ENCODE measurements around the gene INO80. TPM values are rescaled to one million over a fixed set of nuclear protein-coding genes. Genes with fewer than 3 reads are reported as not detected.
A peak's percentile ranks its signal among the peaks of the same experiment; 100 is the strongest.

Gene INO80
- total and polyA plus RNA-seq, 2 donors (not counting 1 experiment from before 2014, with no cell fraction given): 5.7 to 34.0 TPM

DNA sequence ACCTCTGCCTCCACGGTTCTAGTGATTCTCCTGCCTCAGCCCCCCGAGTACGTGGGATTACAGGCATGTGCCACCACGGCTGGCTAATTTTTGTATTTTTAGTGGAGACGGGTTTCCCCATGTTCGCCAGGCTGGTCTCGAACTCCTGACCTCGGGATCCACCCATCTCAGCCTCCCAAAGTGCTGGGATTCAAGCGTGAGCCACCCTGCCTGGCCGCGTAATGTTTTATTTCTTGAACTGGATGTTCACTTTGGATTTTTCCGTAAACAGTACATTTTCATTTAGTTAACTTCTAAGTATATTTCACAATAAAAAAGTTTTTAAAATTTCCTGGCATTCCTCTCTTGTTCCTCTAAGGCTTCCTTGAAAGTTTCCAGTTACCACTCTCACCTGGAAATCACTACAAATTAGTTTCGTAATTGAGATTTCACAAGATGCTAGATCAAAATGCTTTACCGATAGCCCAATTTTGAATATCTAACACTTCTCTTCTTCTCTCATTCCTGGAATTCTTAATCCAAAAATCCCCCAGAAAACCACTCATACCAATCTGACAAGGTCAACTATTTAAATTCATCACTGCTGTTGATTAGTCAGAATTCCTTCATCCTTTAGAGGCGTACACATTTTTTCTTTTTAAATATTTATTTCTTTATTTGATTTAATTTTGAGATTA is 44.7 kb upstream of the INO80 start:
- H3K4me2 ChIP-seq (ENCODE audit: extremely low read depth, insufficient read depth, low read length): peak overlapping the region; percentile 25
- no peak overlapping the region for H3K9ac ChIP-seq (ENCODE audit: insufficient read depth, low read length)
- H3K4me1 ChIP-seq (ENCODE audit: control insufficient read depth, extremely low read depth, insufficient read depth, low read length): peaks cover 4% of the 10 kb centered on the region
- H3K79me2 ChIP-seq (ENCODE audit: control insufficient read depth, insufficient read depth, low read length): no peaks in the 10 kb centered on the region
- H3K4me3 ChIP-seq (replicated peaks in 1 of 4; ENCODE audit: control extremely low read depth in 1 of 4, insufficient read depth in 1 of 4, low read depth in 3 of 4, low read length in 4 of 4): no peak overlapping the region
- no peaks in the 10 kb centered on the region for H3K27me3 ChIP-seq (ENCODE audit: control insufficient read depth, insufficient read depth, low read length)
- TF ChIP-seq EZH2 (IDR thresholded peaks at IDR 0.05; ENCODE audit: low read length, missing control alignments): no peak
- TF ChIP-seq, protein P1, sequence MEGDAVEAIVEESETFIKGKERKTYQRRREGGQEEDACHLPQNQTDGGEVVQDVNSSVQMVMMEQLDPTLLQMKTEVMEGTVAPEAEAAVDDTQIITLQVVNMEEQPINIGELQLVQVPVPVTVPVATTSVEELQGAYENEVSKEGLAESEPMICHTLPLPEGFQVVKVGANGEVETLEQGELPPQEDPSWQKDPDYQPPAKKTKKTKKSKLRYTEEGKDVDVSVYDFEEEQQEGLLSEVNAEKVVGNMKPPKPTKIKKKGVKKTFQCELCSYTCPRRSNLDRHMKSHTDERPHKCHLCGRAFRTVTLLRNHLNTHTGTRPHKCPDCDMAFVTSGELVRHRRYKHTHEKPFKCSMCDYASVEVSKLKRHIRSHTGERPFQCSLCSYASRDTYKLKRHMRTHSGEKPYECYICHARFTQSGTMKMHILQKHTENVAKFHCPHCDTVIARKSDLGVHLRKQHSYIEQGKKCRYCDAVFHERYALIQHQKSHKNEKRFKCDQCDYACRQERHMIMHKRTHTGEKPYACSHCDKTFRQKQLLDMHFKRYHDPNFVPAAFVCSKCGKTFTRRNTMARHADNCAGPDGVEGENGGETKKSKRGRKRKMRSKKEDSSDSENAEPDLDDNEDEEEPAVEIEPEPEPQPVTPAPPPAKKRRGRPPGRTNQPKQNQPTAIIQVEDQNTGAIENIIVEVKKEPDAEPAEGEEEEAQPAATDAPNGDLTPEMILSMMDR (conservative IDR thresholded peaks at IDR 0.05 in 1 of 2, IDR thresholded peaks at IDR 0.05 in 1 of 2; ENCODE audit: low read depth in 1 of 2, low read length in 2 of 2): no peak
- H3K36me3 ChIP-seq (ENCODE audit: control insufficient read depth, insufficient read depth, low read length): no peaks in the 10 kb centered on the region
- no peaks in the 10 kb centered on the region for H3K9me3 ChIP-seq (ENCODE audit: control insufficient read depth, insufficient read depth, low read depth, low read length)
- no peak overlapping the region for H2AFZ ChIP-seq (ENCODE audit: low read length)
- H4K20me1 ChIP-seq (ENCODE audit: control insufficient read depth, extremely low read depth, insufficient read depth, low read length): no peaks in the 10 kb centered on the region
- DNase-seq (ENCODE audit: low read depth in 2 of 2): peak in 1 of 2 donors; percentile 72
- peak overlapping the region; percentile 9 for H3K27ac ChIP-seq (ENCODE audit: insufficient read depth, low read length)

DNA sequence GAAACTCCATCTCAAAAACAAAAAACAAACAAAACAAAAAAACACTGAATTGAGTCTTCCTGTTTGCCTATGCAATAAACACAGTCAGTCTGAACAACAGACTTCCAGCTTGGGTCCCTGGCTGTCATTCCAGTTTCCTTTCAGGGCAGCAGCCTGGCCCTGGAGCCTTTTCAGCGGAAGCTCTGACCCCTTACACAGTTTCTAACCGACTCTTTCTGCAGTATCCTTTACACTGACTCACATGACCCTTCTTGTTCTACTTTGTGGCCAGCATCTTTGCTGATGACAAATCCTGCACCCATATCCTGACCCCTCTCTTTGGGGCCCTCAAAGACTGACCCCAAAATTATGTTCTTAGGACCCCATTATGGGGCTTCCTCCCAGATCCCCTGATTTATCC is 38.3 kb upstream of the INO80 start:
- Histone ChIP-seq H3K4me2 (ENCODE audit: extremely low read depth, insufficient read depth, low read length) (no peak overlapping the region), H3K27me3 (ENCODE audit: control insufficient read depth, insufficient read depth, low read length) (no peaks in the 10 kb centered on the region), H3K9me3 (ENCODE audit: control insufficient read depth, insufficient read depth, low read depth, low read length) (no peaks in the 10 kb centered on the region), H3K79me2 (ENCODE audit: control insufficient read depth, insufficient read depth, low read length) (no peaks in the 10 kb centered on the region), H3K4me3 (replicated peaks in 1 of 4; ENCODE audit: control extremely low read depth in 1 of 4, insufficient read depth in 1 of 4, low read depth in 3 of 4, low read length in 4 of 4) (no peak overlapping the region), H4K20me1 (ENCODE audit: control insufficient read depth, extremely low read depth, insufficient read depth, low read length) (no peaks in the 10 kb centered on the region), H2AFZ (ENCODE audit: low read length) (peak overlapping the region; percentile 7), H3K4me1 (ENCODE audit: control insufficient read depth, extremely low read depth, insufficient read depth, low read length) (peaks cover 8% of the 10 kb centered on the region), H3K36me3 (ENCODE audit: control insufficient read depth, insufficient read depth, low read length) (no peaks in the 10 kb centered on the region), H3K9ac (ENCODE audit: insufficient read depth, low read length) (no peak overlapping the region), H3K27ac (ENCODE audit: insufficient read depth, low read length) (no peak overlapping the region)
- TF ChIP-seq, protein P1 (conservative IDR thresholded peaks at IDR 0.05 in 1 of 2, IDR thresholded peaks at IDR 0.05 in 1 of 2; ENCODE audit: low read depth in 1 of 2, low read length in 2 of 2): no peak
- TF ChIP-seq EZH2 (IDR thresholded peaks at IDR 0.05; ENCODE audit: low read length, missing control alignments): no peak
- DNase-seq (ENCODE audit: low read depth in 2 of 2): peak in 1 of 2 donors; percentile 36

DNA sequence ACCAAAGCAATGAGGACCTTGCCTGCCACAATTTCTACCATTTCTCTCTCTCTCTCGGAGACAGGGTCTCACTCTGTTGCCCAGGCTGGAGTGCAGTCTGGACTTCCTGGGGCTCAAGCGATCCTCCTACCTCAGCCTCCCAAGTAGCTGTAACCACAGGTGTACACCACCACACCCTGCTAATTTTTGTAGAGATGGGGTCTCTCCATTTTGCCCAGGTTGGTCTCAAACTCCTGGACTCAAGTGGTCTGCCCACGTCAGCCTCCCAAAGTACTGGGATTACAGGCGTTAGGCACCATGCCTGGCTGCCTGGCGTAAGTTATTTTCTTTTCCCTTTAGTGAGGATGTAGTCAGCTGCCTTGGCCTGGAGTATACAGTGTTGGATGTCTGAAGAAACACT is 37.7 kb upstream of the INO80 start:
- DNase-seq (ENCODE audit: low read depth in 2 of 2): no peak
- no peak overlapping the region for H3K4me2 ChIP-seq (ENCODE audit: extremely low read depth, insufficient read depth, low read length)
- H2AFZ ChIP-seq (ENCODE audit: low read length): no peak overlapping the region
- no peak overlapping the region for H3K27ac ChIP-seq (ENCODE audit: insufficient read depth, low read length)
- H3K4me3 ChIP-seq (replicated peaks in 1 of 4; ENCODE audit: control extremely low read depth in 1 of 4, insufficient read depth in 1 of 4, low read depth in 3 of 4, low read length in 4 of 4): no peak overlapping the region
- no peaks in the 10 kb centered on the region for H4K20me1 ChIP-seq (ENCODE audit: control insufficient read depth, extremely low read depth, insufficient read depth, low read length)
- TF ChIP-seq, protein P1 (conservative IDR thresholded peaks at IDR 0.05 in 1 of 2, IDR thresholded peaks at IDR 0.05 in 1 of 2; ENCODE audit: low read depth in 1 of 2, low read length in 2 of 2): no peak
- no peak for TF ChIP-seq EZH2 (IDR thresholded peaks at IDR 0.05; ENCODE audit: low read length, missing control alignments)
- no peaks in the 10 kb centered on the region for H3K79me2 ChIP-seq (ENCODE audit: control insufficient read depth, insufficient read depth, low read length)
- H3K9me3 ChIP-seq (ENCODE audit: control insufficient read depth, insufficient read depth, low read depth, low read length): no peaks in the 10 kb centered on the region
- no peaks in the 10 kb centered on the region for H3K27me3 ChIP-seq (ENCODE audit: control insufficient read depth, insufficient read depth, low read length)
- no peaks in the 10 kb centered on the region for H3K36me3 ChIP-seq (ENCODE audit: control insufficient read depth, insufficient read depth, low read length)
- H3K4me1 ChIP-seq (ENCODE audit: control insufficient read depth, extremely low read depth, insufficient read depth, low read length): peaks cover 8% of the 10 kb centered on the region
- no peak overlapping the region for H3K9ac ChIP-seq (ENCODE audit: insufficient read depth, low read length)

Data from fibroblast of lung (primary cell).